Colon (tissue), 2 donors: ENCODE measurements around the gene TPGS2.
"Not testable (repeated sequence)": the region's sequence is repeated elsewhere in the genome, so short reads cannot be mapped to it uniquely, and the experiment has no call there.

Experiments
- FAIRE-seq: peaks from 2 replicates; lab custom pipeline; 2012; peaks lifted over from hg19 to GRCh38; lab: Jason Lieb, UNC
- donor health status: control.
- donor health status: control.

Gene TPGS2

GRCh38 chr18:36821681-36822080 is 7.1 kb downstream of the TPGS2 start:
- FAIRE-seq: no peak

GRCh38 chr18:36819621-36820020 is 9.2 kb downstream of the TPGS2 start:
- FAIRE-seq: no peak

- FAIRE-seq: no peak
These were observed 10.2 kb downstream of the TPGS2 start for GRCh38 chr18:36818652-36819051.

- no peak for FAIRE-seq
These were observed 11.8 kb downstream of the TPGS2 start for GRCh38 chr18:36817039-36817438.

GRCh38 chr18:36816096-36816495 is 12.7 kb downstream of the TPGS2 start:
- not testable (repeated sequence) for FAIRE-seq

- FAIRE-seq: no peak
These were observed 13.8 kb downstream of the TPGS2 start for GRCh38 chr18:36814994-36815393.

GRCh38 chr18:36813824-36814223 is 15.0 kb downstream of the TPGS2 start:
- no peak for FAIRE-seq

- no peak for FAIRE-seq
These were observed 15.6 kb downstream of the TPGS2 start for GRCh38 chr18:36813101-36813775.

GRCh38 chr18:36812678-36813077 is 16.1 kb downstream of the TPGS2 start:
- no peak for FAIRE-seq

GRCh38 chr18:36811955-36812354 is 16.8 kb downstream of the TPGS2 start:
- FAIRE-seq: no peak

- FAIRE-seq: no peak
These were observed 17.4 kb downstream of the TPGS2 start for GRCh38 chr18:36811430-36811829.

- no peak for FAIRE-seq
These were observed 19.0 kb downstream of the TPGS2 start for GRCh38 chr18:36809590-36810381.

GRCh38 chr18:36808681-36809080 is 20.1 kb downstream of the TPGS2 start:
- FAIRE-seq: no peak

- FAIRE-seq: no peak
These were observed 23.7 kb downstream of the TPGS2 start for GRCh38 chr18:36805105-36805504.

- FAIRE-seq: no peak
These were observed 29.9 kb downstream of the TPGS2 start for GRCh38 chr18:36798738-36799473.

- FAIRE-seq: no peak
These were observed 36.0 kb downstream of the TPGS2 start for GRCh38 chr18:36792634-36793283.

- FAIRE-seq: no peak
These were observed 42.1 kb downstream of the TPGS2 start for GRCh38 chr18:36786686-36787085.

- FAIRE-seq: no peak
These were observed 45.0 kb downstream of the TPGS2 start for GRCh38 chr18:36783792-36784191.

- no peak for FAIRE-seq
These were observed 46.1 kb downstream of the TPGS2 start for GRCh38 chr18:36782710-36783109.

GRCh38 chr18:36780748-36781147 is 48.1 kb downstream of the TPGS2 start:
- FAIRE-seq: no peak

- no peak for FAIRE-seq
These were observed 51.2 kb downstream of the TPGS2 start for GRCh38 chr18:36777566-36777965.

GRCh38 chr18:36776650-36777049 is 52.2 kb downstream of the TPGS2 start:
- FAIRE-seq: no peak

GRCh38 chr18:36775396-36775795 is 53.4 kb downstream of the TPGS2 start:
- no peak for FAIRE-seq
